Measurements from ENCODE around the gene OR11H7.
"Not testable (repeated sequence)": the region's sequence is repeated elsewhere in the genome, so short reads cannot be mapped to it uniquely, and the experiment has no call there.

The OR11H7 gene

DNA sequence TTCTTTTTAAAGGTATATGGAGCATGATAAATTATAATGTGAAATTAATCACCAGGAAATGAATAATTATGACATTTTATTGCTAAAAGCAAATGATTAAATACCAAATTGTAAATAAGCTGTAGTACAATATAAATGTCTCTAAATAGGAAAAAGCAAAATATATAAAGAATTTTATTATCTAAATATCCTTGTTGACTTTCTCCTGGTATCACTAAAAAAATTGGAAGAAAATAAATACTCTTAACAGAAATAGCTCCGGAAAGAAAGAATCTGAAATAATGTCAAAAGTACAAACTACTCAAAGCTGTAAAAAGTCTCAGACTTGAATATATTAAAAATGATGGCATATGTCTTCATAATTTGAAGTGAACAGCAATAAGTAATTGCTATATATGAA, at the start of gene OR11H7:
Gene OR11H7 (plus strand): TSS at position 301 of the 400 bp plus-strand sequence.
- no peak for DNase-seq (ENCODE audit: low spot score)

- no peak for DNase-seq (ENCODE audit: low spot score)
Measured at GRCh38 chr14:20179218-20179617, 49.6 kb upstream of the OR11H7 start.

DNA sequence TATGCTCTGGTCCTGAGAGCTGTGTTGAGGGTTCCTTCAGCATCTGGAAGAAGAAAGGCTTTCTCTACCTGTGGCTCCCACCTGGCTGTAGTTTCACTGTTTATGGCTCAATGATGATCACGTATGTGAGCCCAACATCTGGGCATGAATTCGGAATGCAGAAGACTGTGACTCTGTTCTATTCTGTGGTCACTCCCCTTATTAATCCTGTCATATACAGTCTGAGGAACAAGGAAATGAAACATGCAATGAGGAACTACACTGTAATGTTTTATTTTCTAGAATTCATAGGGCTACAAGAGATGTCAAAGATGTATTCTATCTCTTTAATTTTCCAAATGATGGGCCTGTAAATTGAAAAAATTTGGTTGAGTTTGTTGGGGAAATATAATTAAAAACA, 48.9 kb upstream of the OR11H7 start:
- DNase-seq (ENCODE audit: low spot score) = no peak

GRCh38 chr14:20180486-20180885, 48.3 kb upstream of the OR11H7 start:
- DNase-seq (ENCODE audit: low spot score) = no peak

DNA sequence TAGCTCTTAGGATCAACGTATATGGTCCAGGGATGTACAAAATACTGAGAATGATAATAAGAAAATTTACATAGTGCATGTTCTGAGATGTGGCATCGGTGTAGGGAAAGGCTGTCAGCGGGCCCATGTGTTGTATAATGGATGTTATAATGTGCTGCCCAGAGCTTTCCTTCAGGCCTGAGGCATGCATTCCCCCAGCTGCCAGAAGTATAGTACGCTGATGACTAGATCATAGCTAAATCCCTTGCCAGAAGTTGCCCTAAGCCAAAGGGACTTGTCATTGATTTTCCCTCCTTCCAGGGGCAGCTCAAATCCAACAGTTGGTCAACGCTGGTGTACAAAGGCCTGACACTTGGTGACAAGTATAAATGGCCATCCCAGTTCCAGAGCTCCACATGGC, 44.6 kb upstream of the OR11H7 start:
- no peak for DNase-seq (ENCODE audit: low spot score)

- no peak for DNase-seq (ENCODE audit: low spot score)
Measured at GRCh38 chr14:20190596-20190995, 38.2 kb upstream of the OR11H7 start, which contains the start of gene OR11G2. Gene OR11G2 (plus strand): TSS chr14:20190896. CDS start chr14:20197438, 6,542 bp downstream.

GRCh38 chr14:20191396-20191795, 37.4 kb upstream of the OR11H7 start:
- DNase-seq (ENCODE audit: low spot score) = no peak

DNA sequence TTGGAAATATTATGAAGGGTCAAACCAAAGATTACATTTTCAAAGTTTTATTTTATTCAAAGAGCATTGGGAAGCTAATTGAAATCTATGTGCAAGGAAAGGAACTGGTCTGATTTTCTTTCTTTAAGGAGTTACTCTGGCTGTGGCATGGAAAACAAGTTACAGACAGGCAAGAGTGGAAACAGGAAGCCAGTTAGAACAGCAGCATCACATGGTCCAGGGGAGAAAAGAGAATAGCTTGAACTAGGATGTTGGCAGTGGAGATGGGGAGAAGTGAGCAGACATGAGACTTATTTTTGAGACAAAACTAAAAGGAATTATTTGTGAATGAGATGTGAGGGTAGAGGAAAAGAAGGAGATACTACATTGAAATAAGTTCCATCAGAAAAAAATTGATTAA, 34.7 kb upstream of the OR11H7 start:
- no peak for DNase-seq (ENCODE audit: low spot score)

- not testable (repeated sequence) for DNase-seq (ENCODE audit: low spot score)
Measured at GRCh38 chr14:20195170-20195569, 33.6 kb upstream of the OR11H7 start.

DNA sequence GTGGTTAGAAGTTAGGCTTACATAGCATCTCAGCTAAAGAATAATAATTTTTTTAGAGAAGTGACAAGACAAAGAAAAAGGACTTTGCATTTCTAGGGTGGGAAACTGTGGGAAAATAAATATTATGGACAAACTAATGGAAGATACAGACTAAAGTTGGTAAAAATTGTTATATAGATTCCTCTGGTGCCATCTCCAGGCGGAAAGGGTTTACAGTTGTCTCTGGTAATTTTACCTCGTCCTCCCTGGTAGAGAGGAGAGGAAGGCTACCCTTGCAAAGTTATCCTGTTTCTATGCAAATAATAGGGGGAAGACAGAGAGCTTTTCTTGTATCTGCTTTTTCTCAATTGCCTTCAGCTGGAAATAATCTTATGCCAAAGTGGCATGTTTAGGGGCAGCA, 32.9 kb upstream of the OR11H7 start:
- DNase-seq (ENCODE audit: low spot score) = no peak

- no peak for DNase-seq (ENCODE audit: low spot score)
Measured at GRCh38 chr14:20197459-20197858, 31.3 kb upstream of the OR11H7 start.

DNA sequence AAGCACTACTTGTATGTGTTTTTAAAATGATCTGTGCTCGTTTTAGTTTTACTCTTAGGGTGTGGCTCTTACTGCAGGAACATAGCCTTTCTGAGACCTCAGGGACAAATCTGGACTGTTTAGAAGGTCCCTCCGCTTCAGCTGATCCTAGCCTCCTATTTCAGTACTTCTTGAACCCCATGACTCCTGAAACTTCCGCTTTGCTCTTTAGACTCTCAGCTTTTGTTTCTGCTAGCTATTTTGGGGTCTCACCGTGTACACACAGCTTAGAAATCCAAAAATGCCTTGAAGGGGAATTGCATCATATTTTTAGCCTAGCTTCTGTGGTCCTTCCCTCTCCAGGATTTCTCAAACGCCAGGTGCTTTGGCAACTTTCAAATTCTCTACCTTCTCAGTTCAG, 29.8 kb upstream of the OR11H7 start:
- DNase-seq (ENCODE audit: low spot score) = no peak

DNA sequence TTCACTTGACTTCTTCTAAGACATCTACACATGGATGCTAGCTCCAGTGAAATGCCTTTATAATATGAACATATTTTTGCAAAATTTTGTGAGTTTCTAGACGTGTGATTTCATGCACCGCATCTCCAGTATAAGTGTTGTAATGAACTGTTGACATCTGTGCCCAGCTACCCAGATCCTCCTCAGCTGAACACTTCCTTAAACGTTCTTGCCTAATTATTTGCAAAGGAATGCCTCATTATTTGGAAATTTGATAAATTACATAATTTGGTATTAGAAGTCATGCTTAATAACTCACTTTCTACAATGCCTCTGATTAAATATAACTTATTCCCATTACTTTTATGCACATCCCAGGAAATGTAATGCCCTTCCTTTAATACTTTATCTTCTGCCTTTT, 24.1 kb upstream of the OR11H7 start:
- DNase-seq (ENCODE audit: low spot score) = no peak

GRCh38 chr14:20209595-20209994, 19.2 kb upstream of the OR11H7 start:
- no peak for DNase-seq (ENCODE audit: low spot score)

GRCh38 chr14:20212406-20212805, 16.4 kb upstream of the OR11H7 start:
- DNase-seq (ENCODE audit: low spot score) = not testable (repeated sequence)

DNA sequence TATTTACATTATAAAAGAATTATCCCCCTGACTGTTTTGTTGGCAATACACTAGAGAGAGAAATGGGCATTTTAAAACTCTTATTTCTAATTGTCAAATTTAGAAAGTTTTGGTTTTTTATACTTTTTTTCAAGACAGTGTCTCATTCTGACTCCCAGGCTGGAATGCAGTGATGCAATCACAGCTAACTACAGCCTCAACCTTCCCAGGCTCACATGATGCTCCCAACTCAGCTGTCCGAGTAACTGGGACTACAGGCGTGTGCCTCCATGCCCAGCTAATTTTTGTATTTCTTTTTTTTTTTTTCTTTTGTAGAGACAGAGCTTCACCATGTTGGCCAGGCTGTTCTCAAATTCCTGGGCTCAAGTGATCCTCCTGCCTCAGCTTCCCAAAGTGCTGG, 13.6 kb upstream of the OR11H7 start:
- DNase-seq (ENCODE audit: low spot score) = no peak

DNA sequence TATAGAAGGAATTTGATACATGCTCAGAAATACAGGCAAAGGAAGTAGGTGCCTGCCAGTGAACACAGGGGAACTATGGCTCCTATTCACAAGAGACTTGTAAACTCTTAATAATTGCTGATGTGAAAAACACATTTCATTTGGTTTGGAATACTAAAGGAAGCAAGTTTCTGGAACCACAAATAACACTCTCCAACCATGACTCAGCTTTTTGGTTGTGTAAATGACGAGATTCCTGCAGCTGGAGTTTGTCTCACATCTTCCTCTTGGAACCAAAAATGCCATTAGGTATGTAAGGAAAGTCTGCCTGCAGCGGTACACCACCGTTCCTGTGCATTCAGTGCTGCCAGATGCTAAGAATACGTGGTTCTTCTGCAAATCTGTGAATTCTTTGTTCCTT, 9.7 kb upstream of the OR11H7 start:
- no peak for DNase-seq (ENCODE audit: low spot score)

DNA sequence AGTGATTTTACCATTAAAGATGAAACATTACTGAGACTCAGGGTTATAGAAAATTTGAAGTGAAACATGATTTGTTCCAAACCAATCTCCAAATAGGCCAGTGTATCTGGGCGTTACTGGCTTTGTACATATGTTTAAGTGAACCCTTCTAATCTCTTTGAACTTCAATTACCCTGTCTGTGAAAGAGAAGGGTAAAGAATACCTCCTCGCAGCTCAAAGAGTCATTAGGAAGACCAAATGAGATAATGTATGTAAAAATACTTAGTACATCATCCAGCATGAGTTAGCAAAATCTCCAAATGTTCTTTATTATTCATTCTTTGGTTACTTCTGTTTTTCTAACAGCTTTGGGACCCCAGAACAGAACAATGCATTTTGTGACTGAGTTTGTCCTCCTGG, 5.4 kb upstream of the OR11H7 start, which contains the start of gene OR11H6:
Gene OR11H6 (plus strand): TSS at position 301 of the 400 bp plus-strand sequence. CDS start 0 bp downstream, at position 301.
- no peak for DNase-seq (ENCODE audit: low spot score)

GRCh38 chr14:20235415-20235814, 6.6 kb downstream of the OR11H7 start:
- DNase-seq (ENCODE audit: low spot score) = not testable (repeated sequence)

DNA sequence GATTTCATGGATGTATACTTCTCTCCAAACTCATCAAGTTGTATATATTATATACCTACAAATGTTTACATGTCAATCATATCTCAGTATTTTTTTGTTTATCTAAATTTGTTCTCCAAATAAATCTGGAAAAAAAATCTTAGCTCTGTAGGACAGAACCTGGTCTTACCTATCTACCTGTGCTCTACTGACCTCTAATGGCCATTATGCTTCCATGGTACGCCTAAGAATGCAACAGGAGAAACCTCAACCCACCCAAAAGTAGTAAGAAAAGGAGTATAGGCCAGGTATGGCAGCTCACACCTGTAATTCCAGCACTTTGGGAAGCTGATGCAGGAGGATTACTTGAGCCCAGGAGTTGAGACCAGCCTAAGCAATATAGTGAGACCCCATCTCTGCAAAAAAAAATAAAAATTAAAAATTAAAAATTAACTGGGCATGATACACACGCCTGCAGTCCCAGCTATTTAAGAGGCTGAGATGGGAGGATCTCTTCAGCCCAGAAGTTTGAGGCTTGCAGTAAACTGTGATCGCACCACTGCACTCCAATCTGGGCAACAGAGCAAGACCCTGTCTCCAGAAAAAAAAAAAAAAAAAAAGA, 19.0 kb downstream of the OR11H7 start:
- no peak for DNase-seq (ENCODE audit: low spot score)

DNA sequence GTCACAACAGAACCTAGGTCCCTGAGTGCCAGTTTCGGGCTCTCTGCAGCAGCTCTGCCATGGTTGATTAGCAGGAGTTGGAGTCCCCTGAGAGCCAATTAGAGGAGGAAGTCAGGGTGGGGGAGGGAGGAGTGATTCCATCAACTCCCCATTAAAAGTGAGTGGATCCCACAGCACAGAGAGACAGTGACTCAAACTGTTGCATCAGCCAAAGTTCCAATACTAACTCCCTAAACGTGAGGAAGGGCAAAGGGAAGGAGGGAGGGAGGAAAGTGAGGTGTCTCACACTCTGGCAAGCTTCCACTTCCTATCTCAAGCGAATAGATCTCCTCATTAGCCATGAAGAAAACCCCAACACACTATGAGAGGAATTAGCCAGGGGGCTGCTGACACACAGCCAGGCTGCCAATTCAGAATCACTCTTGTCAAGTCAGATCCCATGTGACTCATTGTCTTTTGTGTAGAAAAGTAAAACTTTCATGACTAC, 33.9 kb downstream of the OR11H7 start:
- DNase-seq (ENCODE audit: low spot score) = peak; percentile 3

- DNase-seq (ENCODE audit: low spot score) = not testable (repeated sequence)
Measured at GRCh38 chr14:20264361-20264760, 35.6 kb downstream of the OR11H7 start.

GRCh38 chr14:20274062-20274461, 45.3 kb downstream of the OR11H7 start:
- no peak for DNase-seq (ENCODE audit: low spot score)

GRCh38 chr14:20277409-20277808, 48.6 kb downstream of the OR11H7 start:
- DNase-seq (ENCODE audit: low spot score) = no peak

Measured in AG08396 (cell line).